ENCODE results near the gene INVS. TPM values are rescaled to one million over a fixed set of nuclear protein-coding genes. Genes with fewer than 3 reads are reported as not detected.

The INVS gene
- total and polyA plus RNA-seq, 2 experiments from 2014 or later: 4.1 to 8.7 TPM

DNA sequence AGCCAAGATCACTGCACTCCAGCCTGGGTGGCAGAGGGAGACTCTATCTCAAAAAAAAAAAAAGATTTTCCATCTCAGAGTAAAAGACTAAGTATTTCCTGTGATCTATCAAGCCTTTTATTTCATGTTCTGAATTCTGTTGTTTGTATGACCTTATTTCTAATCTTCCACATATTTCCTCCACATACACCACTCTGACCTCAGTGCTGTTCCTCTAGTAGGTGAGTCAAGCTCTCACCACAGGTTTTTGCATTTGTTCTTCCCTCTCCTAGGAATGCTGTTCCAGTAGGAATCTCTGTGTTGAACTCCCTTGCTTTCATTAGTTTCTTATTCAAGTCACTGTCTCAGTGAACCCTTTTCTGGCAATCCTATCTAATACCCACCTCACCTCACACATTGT, 68.1 kb downstream of the INVS start:
- Histone ChIP-seq H3K4me2 (no peak overlapping the region), H3K27ac (ENCODE audit: low read depth) (no peak overlapping the region), H3K79me2 (replicated peaks; ENCODE audit: insufficient read depth) (no peaks in the 10 kb centered on the region), H4K20me1 (replicated peaks; ENCODE audit: insufficient read depth) (no peaks in the 10 kb centered on the region), H3K27me3 (ENCODE audit: insufficient read depth) (no peaks in the 10 kb centered on the region), H3K36me3 (ENCODE audit: insufficient read depth) (no peaks in the 10 kb centered on the region), H3K4me1 (ENCODE audit: insufficient read depth) (no peaks in the 10 kb centered on the region), H3F3A (replicated peaks; ENCODE audit: low read depth) (no peaks in the 10 kb centered on the region), H3K4me3 (no peak overlapping the region), H3K9me2 (ENCODE audit: insufficient read depth) (no peaks in the 10 kb centered on the region), H2AFZ (no peak overlapping the region)
- Mint-ChIP-seq H3K36me3 (ENCODE audit: low read depth) (no peaks in the 10 kb centered on the region), H3K9me3 (no peaks in the 10 kb centered on the region), H3K27ac (no peak overlapping the region), H3K27me3 (ENCODE audit: insufficient read depth, low read depth, poor library complexity) (no peaks in the 10 kb centered on the region), H3K4me3 (no peak overlapping the region), H3K4me1 (peaks cover 3% of the 10 kb centered on the region; the same call in 1 of the 3 replicates)
- ATAC-seq: no peak
- TF ChIP-seq NANOG (IDR thresholded peaks at IDR 0.05; ENCODE audit: borderline replicate concordance) (no peak), REST (IDR thresholded peaks at IDR 0.05; ENCODE audit: unreplicated experiment) (no peak), POLR2AphosphoS5 (IDR thresholded peaks at IDR 0.05; ENCODE audit: low read depth) (no peak), CTCF (conservative IDR thresholded peaks at IDR 0.05; ENCODE audit: low read depth in 2 of 2) (no peak), EZH2phosphoT487 (IDR thresholded peaks at IDR 0.05; ENCODE audit: unreplicated experiment) (no peak), EZH2 (IDR thresholded peaks at IDR 0.05; ENCODE audit: low read depth, unreplicated experiment) (no peak), STAT1 (IDR thresholded peaks at IDR 0.05; ENCODE audit: unreplicated experiment) (no peak), ZNF331 (CRISPR knock-in tag; IDR thresholded peaks at IDR 0.05; ENCODE audit: low read depth) (no peak), ETS1 (IDR thresholded peaks at IDR 0.05) (no peak), ZNF462 (CRISPR knock-in tag; IDR thresholded peaks at IDR 0.05) (no peak), CREB1 (CRISPR knock-in tag; IDR thresholded peaks at IDR 0.05; ENCODE audit: low read depth) (no peak), JUNB (IDR thresholded peaks at IDR 0.05; ENCODE audit: unreplicated experiment) (no peak), ZNF114 (CRISPR knock-in tag; IDR thresholded peaks at IDR 0.05) (no peak)
- DNase-seq (ENCODE audit: low spot score): no peak

Data from GM23338 (cell line).